OCI-LY7 (cell line): Measurements from ENCODE around the gene SDC3. TPM values are rescaled to one million over a fixed set of nuclear protein-coding genes. Genes with fewer than 3 reads are reported as not detected.

Experiments used
- BruUV-seq: library from RNA; stranded (reverse); fragments of 400-500 nt; replicated peaks from 2 replicates; lab custom pipeline; 2021; lab: Mats Ljungman, UMichigan
- CTCF ChIA-PET: fragments of 300-600 bp; sonication (Branson Sonifier 250); formaldehyde crosslinking; loops from one replicate; lab custom pipeline; 2022; ENCODE audit warnings: antibody characterized with exemption; ENCODE audit not compliant: unreplicated experiment; lab: Charles Lee
- POLR2A ChIA-PET: fragments of 300-600 bp; sonication (Branson Sonifier 250); formaldehyde crosslinking; loops from one replicate; lab custom pipeline; 2022; ENCODE audit warnings: antibody characterized with exemption; lab: Charles Lee
- DNase-seq: peaks from one replicate; pipeline ENCODE4 v3.0.0-alpha.2; 2015; ENCODE audit warnings: low spot score
- H2AFZ ChIP-seq: fragments of 200-600 bp; sonication (generic), shearing (Covaris generic); 2 replicates; pipeline ENCODE4 v1.6.1; 2014; ENCODE audit warnings: mild to moderate bottlenecking, antibody characterized with exemption, low read length, moderate library complexity
- H3K27ac ChIP-seq: fragments of 200-600 bp; sonication (generic); 2 replicates; pipeline ENCODE4 v1.5.1; 2014; ENCODE audit warnings: mixed run types, low read depth, mild to moderate bottlenecking, moderate library complexity, low read length, inconsistent platforms; ENCODE audit not compliant: poor library complexity, severe bottlenecking
- H3K36me3 ChIP-seq: fragments of 200-600 bp; sonication (generic); 2 replicates; pipeline ENCODE4 v1.6.1; 2014; ENCODE audit warnings: mild to moderate bottlenecking, antibody characterized with exemption, low read length, moderate library complexity, mixed read lengths; ENCODE audit not compliant: insufficient read depth
- H3K4me1 ChIP-seq: fragments of 200-600 bp; sonication (generic); 2 replicates; pipeline ENCODE4 v1.5.1; 2014; ENCODE audit warnings: mild to moderate bottlenecking, low read length; ENCODE audit not compliant: insufficient read depth, poor library complexity, severe bottlenecking
- H3K4me2 ChIP-seq: fragments of 200-600 bp; sonication (generic); 2 replicates; pipeline ENCODE4 v1.6.1; 2014; ENCODE audit warnings: mild to moderate bottlenecking, low read length
- H3K4me3 ChIP-seq: fragments of 200-600 bp; sonication (generic); 2 replicates; pipeline ENCODE4 v1.5.1; 2014; ENCODE audit warnings: mild to moderate bottlenecking, low read depth, low read length; ENCODE audit not compliant: poor library complexity, severe bottlenecking
- H3K79me2 ChIP-seq: fragments of 200-600 bp; sonication (generic); 2 replicates; pipeline ENCODE4 v1.6.1; 2016; ENCODE audit warnings: low read depth, mild to moderate bottlenecking, low read length, moderate library complexity, mixed read lengths; ENCODE audit not compliant: insufficient read depth
- H3K9me2 ChIP-seq: fragments of 200-600 bp; sonication (generic); 2 replicates; pipeline ENCODE4 v1.6.1; 2016; ENCODE audit warnings: mild to moderate bottlenecking, low read length, mixed read lengths; ENCODE audit not compliant: insufficient read depth
- H3K9me3 ChIP-seq: fragments of 200-600 bp; sonication (generic); 2 replicates; pipeline ENCODE4 v1.6.1; 2014; ENCODE audit warnings: mild to moderate bottlenecking, mixed run types, low read length, mixed read lengths
- H4K20me1 ChIP-seq: fragments of 200-600 bp; sonication (generic); 2 replicates; pipeline ENCODE4 v1.6.1; 2014; ENCODE audit warnings: mild to moderate bottlenecking, antibody characterized with exemption, low read length, moderate library complexity, mixed read lengths; ENCODE audit not compliant: insufficient read depth
- EZH2phosphoT487 ChIP-seq: fragments of 200-600 bp; sonication (generic); IDR thresholded peaks from 2 replicates; pipeline ENCODE4 v1.6.1; 2018; ENCODE audit warnings: low read depth, borderline replicate concordance, mild to moderate bottlenecking, mixed run types, antibody characterized with exemption, low read length, moderate library complexity, mixed read lengths
- intact Hi-C: fragments of 100-400 bp; cut with micrococcal nuclease; formaldehyde crosslinking; loops from one replicate; pipeline ENCODE4 v1.10.0; 2022; ENCODE audit not compliant: unreplicated experiment
- total RNA-seq, 2 experiments: library from RNA; depleted of rRNA in 1 of 2; stranded (reverse); fragments of >200 nt in 1 of 2; shearing (Covaris generic) in 1 of 2; gene quantifications; 2 replicates each; pipeline ENCODE4 v1.2.3, GENCODE V29; 2014 to 2022
- TF ChIP-seq, protein P1 (sequence below): fragments of 200-600 bp; sonication (generic); conservative IDR thresholded peaks from 2 replicates; pipeline ENCODE4 v1.5.1; 2014; ENCODE audit warnings: mild to moderate bottlenecking, antibody characterized with exemption, low read length, moderate library complexity, mixed read lengths

SDC3 gene
- total RNA-seq, 2 experiments from 2014 or later, result not detected

DNA sequence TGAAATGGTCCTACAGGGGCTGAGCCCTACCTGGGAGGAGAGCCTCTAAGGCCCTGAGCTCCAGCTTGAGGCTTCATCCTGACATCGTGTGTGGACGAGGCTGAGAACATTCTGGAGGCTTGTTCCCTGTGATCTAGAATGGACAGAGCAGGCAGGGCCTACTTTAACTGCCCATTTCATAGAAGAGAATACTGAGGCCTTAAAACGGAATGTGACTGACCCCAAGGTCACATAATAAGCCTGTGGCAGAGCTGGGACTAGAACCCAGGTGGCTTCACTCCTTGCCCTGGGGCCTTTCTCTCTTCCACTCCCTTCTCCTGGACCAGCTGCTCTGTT, 6.0 kb upstream of the SDC3 start:
- Histone ChIP-seq H3K4me1 (peaks cover 5% of the 10 kb centered on the region), H3K9me3 (no peaks in the 10 kb centered on the region), H3K9me2 (no peaks in the 10 kb centered on the region), H3K4me3 (no peak overlapping the region), H3K36me3 (no peaks in the 10 kb centered on the region), H3K27ac (no peak overlapping the region), H3K79me2 (no peaks in the 10 kb centered on the region), H4K20me1 (no peaks in the 10 kb centered on the region), H3K4me2 (no peak overlapping the region), H2AFZ (no peak overlapping the region)
- CTCF ChIA-PET, result interaction anchor here (1.3 to 1.4 kb wide), 2 partner anchors 113 to 132 kb away, joined by 3 to 4 read pairs; no protein-coding TSS in a partner anchor
- no peak for TF ChIP-seq EZH2phosphoT487
- TF ChIP-seq, protein P1, sequence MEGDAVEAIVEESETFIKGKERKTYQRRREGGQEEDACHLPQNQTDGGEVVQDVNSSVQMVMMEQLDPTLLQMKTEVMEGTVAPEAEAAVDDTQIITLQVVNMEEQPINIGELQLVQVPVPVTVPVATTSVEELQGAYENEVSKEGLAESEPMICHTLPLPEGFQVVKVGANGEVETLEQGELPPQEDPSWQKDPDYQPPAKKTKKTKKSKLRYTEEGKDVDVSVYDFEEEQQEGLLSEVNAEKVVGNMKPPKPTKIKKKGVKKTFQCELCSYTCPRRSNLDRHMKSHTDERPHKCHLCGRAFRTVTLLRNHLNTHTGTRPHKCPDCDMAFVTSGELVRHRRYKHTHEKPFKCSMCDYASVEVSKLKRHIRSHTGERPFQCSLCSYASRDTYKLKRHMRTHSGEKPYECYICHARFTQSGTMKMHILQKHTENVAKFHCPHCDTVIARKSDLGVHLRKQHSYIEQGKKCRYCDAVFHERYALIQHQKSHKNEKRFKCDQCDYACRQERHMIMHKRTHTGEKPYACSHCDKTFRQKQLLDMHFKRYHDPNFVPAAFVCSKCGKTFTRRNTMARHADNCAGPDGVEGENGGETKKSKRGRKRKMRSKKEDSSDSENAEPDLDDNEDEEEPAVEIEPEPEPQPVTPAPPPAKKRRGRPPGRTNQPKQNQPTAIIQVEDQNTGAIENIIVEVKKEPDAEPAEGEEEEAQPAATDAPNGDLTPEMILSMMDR, result no peak
- BruUV-seq, result no TSS peak
- no peak for DNase-seq
- POLR2A ChIA-PET, result no interaction called here
- intact Hi-C loops, result no loop called here

DNA sequence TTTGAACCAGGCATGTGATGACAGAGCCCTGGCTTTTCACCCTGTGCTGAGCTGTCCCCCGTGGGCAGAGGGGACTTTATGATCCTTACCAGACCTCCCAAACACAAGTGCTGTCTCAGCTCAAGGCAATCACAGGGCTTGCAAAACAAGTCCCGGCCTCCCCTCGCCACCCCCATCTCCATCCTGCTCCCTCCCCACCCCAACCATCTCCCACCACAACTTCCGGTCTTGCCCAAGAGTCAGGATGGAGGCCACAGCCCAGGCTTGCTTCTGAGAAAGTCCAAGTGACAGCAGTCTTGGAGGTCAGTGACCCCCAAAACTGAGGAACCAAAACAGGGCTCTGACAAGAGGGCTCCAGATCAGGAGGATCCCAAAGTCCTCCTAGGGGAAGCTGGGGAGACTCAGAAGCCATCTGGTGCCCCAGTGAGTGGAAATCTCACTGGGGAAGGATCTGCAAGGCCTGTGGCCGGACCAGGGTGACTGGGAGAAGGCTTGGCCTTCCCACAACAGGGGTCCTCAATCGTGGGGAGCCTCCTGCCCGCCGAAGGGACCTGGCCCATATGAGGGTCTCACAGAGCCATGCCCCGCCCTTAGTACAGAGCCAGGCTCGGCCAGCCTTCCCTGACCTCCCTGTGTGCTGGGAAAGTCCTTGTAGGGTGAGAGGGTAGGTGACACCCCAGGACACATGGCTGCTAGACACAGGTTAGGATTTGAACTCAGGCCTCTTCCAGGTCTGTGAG, 4.5 kb upstream of the SDC3 start:
- Histone ChIP-seq H4K20me1 (no peaks in the 10 kb centered on the region), H3K4me1 (peaks cover 5% of the 10 kb centered on the region), H3K4me2 (no peak overlapping the region), H2AFZ (no peak overlapping the region), H3K9me3 (no peaks in the 10 kb centered on the region), H3K36me3 (no peaks in the 10 kb centered on the region), H3K79me2 (no peaks in the 10 kb centered on the region), H3K9me2 (no peaks in the 10 kb centered on the region), H3K4me3 (no peak overlapping the region), H3K27ac (no peak overlapping the region)
- CTCF ChIA-PET, result interaction anchor here (0.6 to 3.7 kb wide), 6 partner anchors 16 to 193 kb away, joined by 3 to 18 read pairs (median 4); no protein-coding TSS in a partner anchor
- no peak for DNase-seq
- intact Hi-C loops, result no loop called here
- no TSS peak for BruUV-seq
- POLR2A ChIA-PET, result no interaction called here
- TF ChIP-seq, protein P1, result no peak
- TF ChIP-seq EZH2phosphoT487, result no peak

GRCh38 chr1:30912224-30912623, 3.7 kb upstream of the SDC3 start:
- Histone ChIP-seq H3K4me1 (peaks cover 5% of the 10 kb centered on the region), H4K20me1 (no peaks in the 10 kb centered on the region), H3K79me2 (no peaks in the 10 kb centered on the region), H2AFZ (no peak overlapping the region), H3K4me3 (no peak overlapping the region), H3K9me3 (no peaks in the 10 kb centered on the region), H3K36me3 (no peaks in the 10 kb centered on the region), H3K9me2 (no peaks in the 10 kb centered on the region), H3K4me2 (no peak overlapping the region), H3K27ac (no peak overlapping the region)
- DNase-seq, result no peak
- TF ChIP-seq EZH2phosphoT487, result no peak
- TF ChIP-seq, protein P1, result no peak
- CTCF ChIA-PET, result interaction anchor here (1.2 to 3.7 kb wide), 2 partner anchors 110 to 192 kb away, joined by 3 to 18 read pairs; no protein-coding TSS in a partner anchor
- no TSS peak for BruUV-seq
- intact Hi-C loops, result no loop called here
- POLR2A ChIA-PET, result no interaction called here
